ENCODE data around the gene POC5. TPM values are rescaled to one million over a fixed set of nuclear protein-coding genes. Genes with fewer than 3 reads are reported as not detected.
"Not testable (repeated sequence)": the region's sequence is repeated elsewhere in the genome, so short reads cannot be mapped to it uniquely, and the experiment has no call there.

The POC5 gene
- total RNA-seq, 2 donors from 2014 or later, result 7.5 to 8.9 TPM

DNA sequence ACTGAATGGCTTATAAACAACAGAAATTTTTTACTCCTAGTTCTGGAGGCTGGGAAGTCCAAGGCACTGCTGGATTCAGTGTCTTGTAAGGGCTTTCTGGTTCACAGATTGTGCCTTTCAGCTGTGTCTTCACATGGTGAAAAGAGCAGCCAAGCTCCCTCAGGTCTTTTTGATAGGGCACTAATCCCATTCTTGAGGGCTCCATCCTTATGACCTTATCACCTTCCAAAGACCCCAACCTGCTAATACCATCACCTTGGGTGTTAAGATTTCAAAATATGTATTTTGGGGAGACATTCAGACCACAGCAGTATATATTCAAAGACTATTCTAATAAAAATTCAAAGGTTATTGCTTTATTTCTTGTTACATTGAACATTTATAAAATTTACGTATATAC, 16.5 kb upstream of the POC5 start:
- ATAC-seq (no peak), DNase-seq (no peak)
- H3K9me3 ChIP-seq, result no peaks in the 10 kb centered on the region
- peaks cover 13% of the 10 kb centered on the region for H3K4me1 ChIP-seq
- H3K27me3 ChIP-seq, result no peaks in the 10 kb centered on the region
- H3K36me3 ChIP-seq (replicated peaks in 1 of 2; ENCODE audit: insufficient read depth in 1 of 2, low read depth in 2 of 2), result no peaks in the 10 kb centered on the region
- TF ChIP-seq, protein P1, sequence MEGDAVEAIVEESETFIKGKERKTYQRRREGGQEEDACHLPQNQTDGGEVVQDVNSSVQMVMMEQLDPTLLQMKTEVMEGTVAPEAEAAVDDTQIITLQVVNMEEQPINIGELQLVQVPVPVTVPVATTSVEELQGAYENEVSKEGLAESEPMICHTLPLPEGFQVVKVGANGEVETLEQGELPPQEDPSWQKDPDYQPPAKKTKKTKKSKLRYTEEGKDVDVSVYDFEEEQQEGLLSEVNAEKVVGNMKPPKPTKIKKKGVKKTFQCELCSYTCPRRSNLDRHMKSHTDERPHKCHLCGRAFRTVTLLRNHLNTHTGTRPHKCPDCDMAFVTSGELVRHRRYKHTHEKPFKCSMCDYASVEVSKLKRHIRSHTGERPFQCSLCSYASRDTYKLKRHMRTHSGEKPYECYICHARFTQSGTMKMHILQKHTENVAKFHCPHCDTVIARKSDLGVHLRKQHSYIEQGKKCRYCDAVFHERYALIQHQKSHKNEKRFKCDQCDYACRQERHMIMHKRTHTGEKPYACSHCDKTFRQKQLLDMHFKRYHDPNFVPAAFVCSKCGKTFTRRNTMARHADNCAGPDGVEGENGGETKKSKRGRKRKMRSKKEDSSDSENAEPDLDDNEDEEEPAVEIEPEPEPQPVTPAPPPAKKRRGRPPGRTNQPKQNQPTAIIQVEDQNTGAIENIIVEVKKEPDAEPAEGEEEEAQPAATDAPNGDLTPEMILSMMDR (IDR thresholded peaks at IDR 0.05), result no peak
- no peak for TF ChIP-seq POLR2A (IDR thresholded peaks at IDR 0.05)
- no peak overlapping the region for H3K4me3 ChIP-seq
- intact Hi-C loops (cut with DNase I), result loop anchor here (10.0 kb wide), 1 partner anchor 441 kb away; no protein-coding TSS in a partner anchor
- no peak overlapping the region for H3K27ac ChIP-seq
- 92 to 98% methylated on average over 1 of the region's 1 CpG for WGBS, 2 donors

DNA sequence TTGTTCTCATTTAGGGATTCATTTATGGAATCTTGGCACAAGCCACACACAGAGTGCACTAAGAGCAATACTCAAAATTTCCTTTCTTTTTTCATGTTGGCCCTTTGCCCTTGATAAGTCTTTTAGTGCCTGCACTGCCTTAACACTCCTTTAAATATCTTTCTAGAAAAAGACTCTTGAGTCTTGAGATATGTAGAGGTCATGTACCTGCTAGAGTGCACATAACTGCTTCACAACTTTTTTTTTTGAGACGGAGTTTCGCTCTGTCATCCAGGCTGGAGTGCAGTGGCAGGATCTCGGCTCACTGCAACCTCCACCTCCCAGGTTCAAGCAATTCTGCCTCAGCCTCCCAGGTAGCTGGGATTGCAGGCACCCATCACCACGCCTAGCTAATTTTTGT, 14.3 kb upstream of the POC5 start:
- not testable (repeated sequence) for ATAC-seq; DNase-seq; H3K27me3 ChIP-seq; H3K9me3 ChIP-seq; H3K4me3 ChIP-seq; H3K36me3 ChIP-seq (replicated peaks in 1 of 2; ENCODE audit: insufficient read depth in 1 of 2, low read depth in 2 of 2); H3K27ac ChIP-seq
- intact Hi-C loops (cut with DNase I), result loop anchor here (10.0 kb wide), 1 partner anchor 443 kb away; no protein-coding TSS in a partner anchor
- WGBS, 2 donors, result 93 to 100% methylated on average over 4 of the region's 4 CpGs
- H3K4me1 ChIP-seq, result peaks cover 19% of the 10 kb centered on the region

DNA sequence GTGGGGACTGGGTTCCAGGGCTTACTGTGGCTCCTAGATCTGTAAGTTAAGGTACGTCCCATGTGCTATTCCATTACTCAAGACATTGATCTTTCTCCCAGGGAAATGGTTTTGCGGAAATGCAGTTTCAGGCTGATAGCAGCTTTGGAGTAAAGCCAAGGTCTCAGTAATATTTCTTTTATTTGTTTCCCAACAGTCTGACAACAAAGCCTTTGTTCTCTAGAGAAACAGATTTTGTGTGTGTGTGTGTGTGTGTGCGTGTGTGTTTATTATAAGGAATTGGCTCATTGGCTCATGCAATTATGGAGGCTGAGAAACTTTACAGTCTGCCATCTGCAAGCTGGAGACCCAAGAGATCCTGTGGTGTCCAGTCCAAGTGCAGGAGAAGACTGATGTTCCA, 12.1 kb upstream of the POC5 start:
- 11 to 17% methylated on average over 3 of the region's 3 CpGs for WGBS, 2 donors
- ATAC-seq, result peak; percentile 84
- DNase-seq, result peak; percentile 21 to 60 (median 40)
- intact Hi-C loops (cut with DNase I), result no loop called here
- Histone ChIP-seq H3K9me3 (no peaks in the 10 kb centered on the region), H3K27me3 (no peaks in the 10 kb centered on the region), H3K4me3 (no peak overlapping the region), H3K36me3 (replicated peaks in 1 of 2; ENCODE audit: insufficient read depth in 1 of 2, low read depth in 2 of 2) (no peaks in the 10 kb centered on the region), H3K4me1 (peaks cover 15% of the 10 kb centered on the region), H3K27ac (peak overlapping the region; percentile 58 to 79 (median 68))
- TF ChIP-seq, protein P1 (IDR thresholded peaks at IDR 0.05), result no peak
- no peak for TF ChIP-seq POLR2A (IDR thresholded peaks at IDR 0.05)

DNA sequence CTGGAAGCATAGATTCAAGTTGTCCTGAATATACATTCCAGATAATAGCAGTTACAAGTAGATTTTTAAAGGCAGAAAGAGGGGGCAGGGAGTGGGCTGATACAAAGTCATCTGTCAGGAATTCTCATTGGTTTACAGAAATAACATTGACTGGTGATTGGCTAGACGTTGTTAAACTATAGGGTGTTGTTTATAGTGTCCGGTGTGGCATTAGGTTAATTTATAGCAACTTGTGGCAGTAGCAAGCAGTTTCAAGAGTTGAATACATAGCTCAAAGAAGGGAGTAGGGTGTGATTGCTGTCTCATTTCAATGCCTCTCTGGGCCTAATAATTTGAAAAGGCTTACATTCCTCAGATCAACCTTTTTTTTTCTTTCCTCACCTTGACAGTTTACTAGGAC, 10.7 kb upstream of the POC5 start:
- WGBS, 2 donors, result 78 to 85% methylated on average over 2 of the region's 2 CpGs
- Histone ChIP-seq H3K27me3 (no peaks in the 10 kb centered on the region), H3K27ac (no peak overlapping the region), H3K4me1 (peaks cover 15% of the 10 kb centered on the region), H3K36me3 (replicated peaks in 1 of 2; ENCODE audit: insufficient read depth in 1 of 2, low read depth in 2 of 2) (no peaks in the 10 kb centered on the region), H3K9me3 (no peaks in the 10 kb centered on the region), H3K4me3 (no peak overlapping the region)
- DNase-seq (no peak), ATAC-seq (no peak)
- TF ChIP-seq POLR2A (IDR thresholded peaks at IDR 0.05), result no peak
- intact Hi-C loops (cut with DNase I), result no loop called here

DNA sequence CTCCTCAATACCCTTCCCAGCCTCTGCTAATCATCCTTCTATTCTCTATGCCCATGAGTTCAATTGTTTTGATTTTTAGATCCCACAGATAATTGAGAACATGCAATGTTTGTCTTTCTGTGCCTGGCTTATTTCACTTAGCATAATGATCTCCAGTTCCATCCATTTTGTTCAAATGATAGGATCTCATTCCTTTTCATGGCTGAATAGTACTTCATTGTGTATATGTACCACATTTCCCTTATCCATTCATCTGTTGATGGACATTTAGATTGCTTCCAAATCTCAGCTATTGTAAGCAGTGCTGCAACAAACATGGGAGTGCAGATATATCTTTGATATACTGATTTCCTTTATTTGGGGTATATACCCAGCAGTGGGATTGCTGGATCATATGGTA, 9.0 kb upstream of the POC5 start:
- H3K27me3 ChIP-seq; ATAC-seq; H3K27ac ChIP-seq; H3K4me3 ChIP-seq; intact Hi-C loops (cut with DNase I); H3K9me3 ChIP-seq; DNase-seq; H3K36me3 ChIP-seq (replicated peaks in 1 of 2; ENCODE audit: insufficient read depth in 1 of 2, low read depth in 2 of 2): not testable (repeated sequence)
- H3K4me1 ChIP-seq, result peaks cover 15% of the 10 kb centered on the region

DNA sequence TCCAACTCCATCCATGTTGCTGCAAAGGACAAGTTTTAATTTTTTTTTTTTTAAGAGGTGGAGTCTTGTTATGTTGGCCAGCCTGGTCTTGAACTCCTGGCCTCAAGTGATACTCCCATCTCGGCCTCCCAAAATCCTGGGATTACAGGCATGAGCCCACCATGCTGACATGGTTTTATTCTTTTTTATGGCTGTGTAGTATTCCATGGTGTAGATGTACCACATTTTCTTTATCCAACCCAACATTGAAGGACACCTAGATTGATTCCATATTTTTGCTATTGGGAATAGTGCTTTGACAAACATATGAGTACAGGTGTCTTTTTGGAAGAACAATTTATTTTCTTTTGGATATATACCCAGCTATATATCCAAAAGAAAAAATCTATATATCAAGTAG, 6.1 kb upstream of the POC5 start:
- DNase-seq (no peak), ATAC-seq (no peak)
- intact Hi-C loops (cut with DNase I), result no loop called here
- H3K27ac ChIP-seq, result no peak overlapping the region
- H3K4me1 ChIP-seq, result peaks cover 2% of the 10 kb centered on the region
- H3K4me3 ChIP-seq, result no peak overlapping the region
- H3K27me3 ChIP-seq, result no peaks in the 10 kb centered on the region
- no peaks in the 10 kb centered on the region for H3K36me3 ChIP-seq (replicated peaks in 1 of 2; ENCODE audit: insufficient read depth in 1 of 2, low read depth in 2 of 2)
- WGBS, 2 donors, result 73 to 76% methylated on average over 1 of the region's 1 CpG
- H3K9me3 ChIP-seq, result no peaks in the 10 kb centered on the region
- no peak for TF ChIP-seq POLR2A (IDR thresholded peaks at IDR 0.05)
- TF ChIP-seq, protein P1 (IDR thresholded peaks at IDR 0.05), result no peak

Data from body of pancreas (tissue), 4 donors.